Body of pancreas (tissue), 4 donors: ENCODE measurements around the gene MPDU1. TPM values are rescaled to one million over a fixed set of nuclear protein-coding genes. Genes with fewer than 3 reads are reported as not detected.
"Not testable (repeated sequence)": the region's sequence is repeated elsewhere in the genome, so short reads cannot be mapped to it uniquely, and the experiment has no call there.

ENCODE experiments used
- ATAC-seq: fragments of 150-250 bp; one replicate; pipeline ENCODE4 v1.9.1; 2016
- DNase-seq, 4 donors: peaks; one replicate each; pipeline ENCODE4 v3.0.0-alpha.2; 2019
- H3K27ac ChIP-seq, 4 donors: fragments of 200-600 bp; sonication (generic); 1 replicate in 3 of 4; 2 replicates in 1 of 4; pipeline versions ENCODE4 v1.5.1 to v1.6.1; 2016 to 2019; ENCODE audit warnings: mild to moderate bottlenecking in 1 of 4, mixed read lengths in 1 of 4, moderate library complexity in 1 of 4
- H3K27me3 ChIP-seq, 2 donors: fragments of 200-600 bp; sonication (generic); one replicate each; pipeline ENCODE4 v1.6.0; 2016; ENCODE audit warnings: mild to moderate bottlenecking in 1 of 2
- H3K36me3 ChIP-seq, 2 donors: fragments of 200-600 bp; sonication (generic); replicated peaks in 1 of 2; 2 replicates each; pipeline ENCODE4 v1.5.1; 2016; ENCODE audit warnings: low read depth in 2 of 2; ENCODE audit not compliant: insufficient read depth in 1 of 2
- H3K4me1 ChIP-seq: fragments of 200-600 bp; sonication (generic); one replicate; pipeline ENCODE4 v1.6.0; 2016
- H3K4me3 ChIP-seq, 2 donors: fragments of 200-600 bp; sonication (generic); 1 replicate in 1 of 2; 2 replicates in 1 of 2; pipeline ENCODE4 v1.5.1; 2016 to 2019
- H3K9me3 ChIP-seq, 3 donors: fragments of 200-600 bp; sonication (generic); 1 replicate in 2 of 3; 2 replicates in 1 of 3; pipeline ENCODE4 v1.5.1; 2016
- POLR2A ChIP-seq, 3 donors: fragments of 450-650 bp; IDR thresholded peaks; one replicate each; pipeline ENCODE4 v1.6.1; 2016; ENCODE audit warnings: antibody characterized with exemption in 3 of 3, mild to moderate bottlenecking in 2 of 3
- WGBS, 2 donors: methylation state at CpG; one replicate each; pipeline ENCODE4 v1.1.5; 2017; 5-methylcytosine and 5-hydroxymethylcytosine counted together
- intact Hi-C: fragments of 100-400 bp; cut with DNase I; formaldehyde crosslinking; loops from one replicate; pipeline ENCODE4 v1.15.1; 2023
- total RNA-seq, 2 donors: library from RNA; depleted of rRNA; stranded (reverse); fragments of >200 nt; gene quantifications; one replicate each; pipeline ENCODE4 v1.1.0, GENCODE V29; 2016
- TF ChIP-seq, protein P1 (sequence below), 7 experiments: fragments of 450-650 bp in 4 of 7; fragments of 200-600 bp in 3 of 7; sonication (generic) in 3 of 7; IDR thresholded peaks; one replicate each; pipeline ENCODE4 v1.5.1; 2016 to 2019; ENCODE audit warnings: antibody characterized with exemption in 7 of 7

MPDU1 gene
- total RNA-seq, 2 donors from 2014 or later: 27.0 to 37.6 TPM

DNA sequence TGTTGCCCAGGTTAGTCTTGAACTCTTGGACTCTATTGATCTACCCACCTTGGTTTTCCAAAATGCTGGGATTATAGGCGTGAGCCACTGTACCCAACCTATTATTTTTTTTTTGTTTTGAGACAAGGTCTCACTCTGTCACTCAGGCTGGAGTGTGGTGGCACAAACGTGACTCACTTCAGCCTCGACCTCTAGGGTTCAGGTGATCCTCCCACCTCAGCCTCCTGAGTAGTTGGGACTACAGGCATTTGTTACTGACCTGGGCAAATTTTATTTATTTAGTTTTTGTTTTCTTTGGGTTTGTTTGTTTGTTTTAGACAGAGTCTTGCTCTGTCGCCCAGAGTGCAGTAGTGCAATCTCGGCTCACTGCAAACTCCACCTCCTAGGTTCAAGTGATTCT is 40.0 kb downstream of the MPDU1 start:
- DNase-seq: no peak
- intact Hi-C loops: no loop called here
- Histone ChIP-seq H3K9me3 (no peaks in the 10 kb centered on the region), H3K4me1 (peaks cover 13% of the 10 kb centered on the region), H3K27ac (no peak overlapping the region), H3K4me3 (no peak overlapping the region), H3K27me3 (no peaks in the 10 kb centered on the region), H3K36me3 (no peaks in the 10 kb centered on the region)
- no peak for ATAC-seq
- TF ChIP-seq, protein P1, sequence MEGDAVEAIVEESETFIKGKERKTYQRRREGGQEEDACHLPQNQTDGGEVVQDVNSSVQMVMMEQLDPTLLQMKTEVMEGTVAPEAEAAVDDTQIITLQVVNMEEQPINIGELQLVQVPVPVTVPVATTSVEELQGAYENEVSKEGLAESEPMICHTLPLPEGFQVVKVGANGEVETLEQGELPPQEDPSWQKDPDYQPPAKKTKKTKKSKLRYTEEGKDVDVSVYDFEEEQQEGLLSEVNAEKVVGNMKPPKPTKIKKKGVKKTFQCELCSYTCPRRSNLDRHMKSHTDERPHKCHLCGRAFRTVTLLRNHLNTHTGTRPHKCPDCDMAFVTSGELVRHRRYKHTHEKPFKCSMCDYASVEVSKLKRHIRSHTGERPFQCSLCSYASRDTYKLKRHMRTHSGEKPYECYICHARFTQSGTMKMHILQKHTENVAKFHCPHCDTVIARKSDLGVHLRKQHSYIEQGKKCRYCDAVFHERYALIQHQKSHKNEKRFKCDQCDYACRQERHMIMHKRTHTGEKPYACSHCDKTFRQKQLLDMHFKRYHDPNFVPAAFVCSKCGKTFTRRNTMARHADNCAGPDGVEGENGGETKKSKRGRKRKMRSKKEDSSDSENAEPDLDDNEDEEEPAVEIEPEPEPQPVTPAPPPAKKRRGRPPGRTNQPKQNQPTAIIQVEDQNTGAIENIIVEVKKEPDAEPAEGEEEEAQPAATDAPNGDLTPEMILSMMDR (IDR thresholded peaks at IDR 0.05): no peak
- no peak for TF ChIP-seq POLR2A (IDR thresholded peaks at IDR 0.05)
- WGBS, 2 donors: 77 to 86% methylated on average over 5 of the region's 5 CpGs

DNA sequence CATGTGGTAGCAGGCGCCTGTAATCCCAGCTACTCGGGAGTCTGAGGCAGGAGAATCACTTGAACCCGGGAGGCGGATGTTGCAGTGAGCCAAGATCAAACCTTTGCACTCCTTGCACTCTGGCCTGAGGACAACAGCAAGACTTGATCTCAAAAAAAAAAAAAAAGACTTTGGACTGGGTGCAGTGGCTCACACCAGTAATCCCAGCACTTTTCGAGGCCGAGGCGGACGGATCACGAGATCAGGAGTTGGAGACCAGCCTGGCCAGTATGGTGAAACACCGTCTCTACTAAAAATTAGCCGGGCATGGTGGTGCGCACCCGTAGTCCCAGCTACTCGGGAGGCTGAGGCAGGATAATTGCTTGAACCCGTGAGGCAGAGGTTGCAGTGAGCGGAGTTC is 42.1 kb downstream of the MPDU1 start:
- peaks cover 13% of the 10 kb centered on the region for H3K4me1 ChIP-seq
- H3K4me3 ChIP-seq, intact Hi-C loops, H3K27me3 ChIP-seq, H3K9me3 ChIP-seq, H3K36me3 ChIP-seq, DNase-seq, ATAC-seq: not testable (repeated sequence)
- H3K27ac ChIP-seq: peak overlapping the region in 1 of 4 donors; percentile 96
- WGBS, 2 donors: 93 to 95% methylated on average over 14 to 15 of the region's 16 CpGs

DNA sequence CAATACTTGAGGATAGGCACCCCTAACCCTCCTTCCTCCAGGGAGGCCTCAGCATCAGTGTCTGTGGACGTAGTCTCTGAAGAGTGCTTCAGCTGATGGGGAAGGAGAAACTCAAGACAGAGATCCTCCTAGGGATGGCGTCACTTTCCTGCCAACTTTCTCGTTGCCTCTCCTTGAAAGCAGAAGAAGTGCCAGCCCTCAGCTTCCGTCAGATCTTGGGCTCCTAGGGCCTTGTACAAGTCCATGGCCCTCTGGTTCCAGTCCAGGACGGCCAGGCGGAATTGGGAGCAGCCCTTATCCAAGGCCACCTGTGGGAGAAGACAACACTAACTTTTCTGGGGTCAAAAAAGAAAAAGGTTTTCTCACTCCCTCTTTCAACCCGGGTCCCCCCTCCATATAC is 42.7 kb downstream of the MPDU1 start:
- peak in 2 of 4 donors; percentile 44 to 46 for DNase-seq
- no peaks in the 10 kb centered on the region for H3K9me3 ChIP-seq
- TF ChIP-seq, protein P1 (IDR thresholded peaks at IDR 0.05): no peak
- 38 to 39% methylated on average over 7 of the region's 7 CpGs for WGBS, 2 donors
- intact Hi-C loops: no loop called here
- H3K27ac ChIP-seq: peak overlapping the region; percentile 94 to 97 (median 96)
- H3K4me1 ChIP-seq: peaks cover 14% of the 10 kb centered on the region
- no peaks in the 10 kb centered on the region for H3K27me3 ChIP-seq
- no peak overlapping the region for H3K4me3 ChIP-seq
- no peak for ATAC-seq
- H3K36me3 ChIP-seq: no peaks in the 10 kb centered on the region

- Histone ChIP-seq H3K36me3 (no peaks in the 10 kb centered on the region), H3K27ac (peak overlapping the region; percentile 94 to 97 (median 96)), H3K4me3 (peak overlapping the region; percentile 57 to 65), H3K4me1 (peaks cover 20% of the 10 kb centered on the region), H3K9me3 (no peaks in the 10 kb centered on the region), H3K27me3 (no peaks in the 10 kb centered on the region)
- ATAC-seq (no peak), DNase-seq (no peak)
- intact Hi-C loops: no loop called here
- 4% methylated on average over 5 to 6 of the region's 6 CpGs for WGBS, 2 donors
- TF ChIP-seq, protein P1 (IDR thresholded peaks at IDR 0.05): no peak
- TF ChIP-seq POLR2A (IDR thresholded peaks at IDR 0.05): no peak
Measured at GRCh38 chr17:7626956-7627249, 43.3 kb downstream of the MPDU1 start.

DNA sequence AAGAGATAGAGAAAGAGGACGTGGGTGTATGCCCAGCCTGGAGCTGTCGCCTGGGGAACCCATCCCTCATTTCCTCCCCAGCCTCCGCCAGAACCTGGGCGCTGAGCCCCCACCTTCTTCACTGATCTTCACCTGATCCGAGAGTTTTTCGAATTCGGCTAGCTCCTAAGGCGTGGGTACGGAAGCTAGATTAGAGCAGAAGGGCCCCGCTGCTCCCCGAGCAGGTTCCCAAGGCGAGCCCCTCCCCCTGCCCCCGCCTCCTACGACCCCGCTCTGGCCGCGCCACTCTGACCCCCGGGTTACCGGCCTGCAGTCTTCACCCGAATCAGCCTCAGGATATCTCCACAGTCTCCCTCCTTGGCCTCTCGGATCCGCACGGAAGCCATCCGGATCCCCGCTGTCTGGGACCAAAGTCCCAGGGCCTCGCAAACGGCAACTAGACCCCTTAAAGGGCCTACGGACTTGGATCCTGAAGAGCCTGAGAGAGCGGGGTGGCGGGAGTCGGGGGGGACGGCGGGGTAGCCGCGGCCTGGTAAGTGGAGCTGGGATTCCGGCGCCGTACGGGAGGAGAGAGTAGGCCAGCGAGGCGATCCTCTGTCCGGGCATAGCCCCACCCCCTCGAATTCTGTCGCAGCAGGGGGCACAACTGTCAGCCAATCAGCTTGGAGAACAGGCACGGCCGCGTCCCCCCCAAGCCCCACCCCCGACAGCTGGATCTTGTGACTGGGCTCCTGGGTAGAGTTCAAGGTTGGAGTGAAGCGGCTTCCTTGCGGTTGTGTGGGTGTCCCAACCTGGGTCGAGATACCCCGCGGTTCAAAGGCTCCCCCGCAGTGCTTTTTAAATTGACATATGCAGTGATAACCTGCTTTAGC is 43.8 kb downstream of the MPDU1 start, which contains the start of gene SAT2:
Gene SAT2 (minus strand): TSS at position 572 of the 872 bp plus-strand sequence. CDS start 186 bp downstream, at position 386.
- peak within 1 kb of the TSS; percentile 57 to 65 for H3K4me3 ChIP-seq
- intact Hi-C loops: no loop called here
- peak within 1 kb of the TSS; percentile 94 to 97 (median 96) for H3K27ac ChIP-seq
- DNase-seq (peak; percentile 92 to 97 (median 95)), ATAC-seq (peak; percentile 98)
- WGBS, 2 donors: 0 to 1% methylated on average over 14 to 54 of the region's 54 CpGs
- TF ChIP-seq POLR2A (IDR thresholded peaks at IDR 0.05): peak; percentile 73 to 93 (median 91)
- TF ChIP-seq, protein P1 (IDR thresholded peaks at IDR 0.05): no peak
- H3K36me3 ChIP-seq: no peaks in the 10 kb centered on the region
- H3K27me3 ChIP-seq: no peaks in the 10 kb centered on the region
- peaks cover 26% of the 10 kb centered on the region for H3K4me1 ChIP-seq
- no peaks in the 10 kb centered on the region for H3K9me3 ChIP-seq
